Measurements from ENCODE around the gene ENDOU.

DNA sequence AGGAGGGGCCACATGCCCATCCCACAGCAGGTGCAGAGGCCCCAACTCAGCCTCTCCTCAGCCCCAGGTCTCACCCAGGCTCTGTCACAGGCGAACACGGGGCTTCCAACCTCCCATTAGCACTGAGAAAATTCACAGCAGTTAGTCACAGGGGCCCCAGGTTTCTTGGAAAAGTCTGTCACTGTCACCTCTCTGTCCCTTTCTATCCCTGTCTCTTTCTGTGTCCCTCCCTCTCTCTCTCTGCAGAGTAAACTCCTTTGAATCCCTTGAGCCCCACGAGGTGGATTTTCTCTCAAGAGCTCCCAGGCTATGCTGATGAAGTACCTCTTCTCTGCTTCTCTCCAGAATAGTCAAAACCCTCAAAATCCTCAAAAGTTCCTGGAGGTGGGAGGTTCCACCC, 14.0 kb upstream of the ENDOU start:
- TF ChIP-seq, protein P1, sequence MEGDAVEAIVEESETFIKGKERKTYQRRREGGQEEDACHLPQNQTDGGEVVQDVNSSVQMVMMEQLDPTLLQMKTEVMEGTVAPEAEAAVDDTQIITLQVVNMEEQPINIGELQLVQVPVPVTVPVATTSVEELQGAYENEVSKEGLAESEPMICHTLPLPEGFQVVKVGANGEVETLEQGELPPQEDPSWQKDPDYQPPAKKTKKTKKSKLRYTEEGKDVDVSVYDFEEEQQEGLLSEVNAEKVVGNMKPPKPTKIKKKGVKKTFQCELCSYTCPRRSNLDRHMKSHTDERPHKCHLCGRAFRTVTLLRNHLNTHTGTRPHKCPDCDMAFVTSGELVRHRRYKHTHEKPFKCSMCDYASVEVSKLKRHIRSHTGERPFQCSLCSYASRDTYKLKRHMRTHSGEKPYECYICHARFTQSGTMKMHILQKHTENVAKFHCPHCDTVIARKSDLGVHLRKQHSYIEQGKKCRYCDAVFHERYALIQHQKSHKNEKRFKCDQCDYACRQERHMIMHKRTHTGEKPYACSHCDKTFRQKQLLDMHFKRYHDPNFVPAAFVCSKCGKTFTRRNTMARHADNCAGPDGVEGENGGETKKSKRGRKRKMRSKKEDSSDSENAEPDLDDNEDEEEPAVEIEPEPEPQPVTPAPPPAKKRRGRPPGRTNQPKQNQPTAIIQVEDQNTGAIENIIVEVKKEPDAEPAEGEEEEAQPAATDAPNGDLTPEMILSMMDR (IDR thresholded peaks at IDR 0.05), result no peak
- no peak for TF ChIP-seq MAX (CRISPR knock-in tag; IDR thresholded peaks at IDR 0.05)
- no peak for TF ChIP-seq ETV6 (CRISPR knock-in tag; IDR thresholded peaks at IDR 0.05)
- no peak for TF ChIP-seq E2F5 (CRISPR knock-in tag; IDR thresholded peaks at IDR 0.05)
- TF ChIP-seq SP1 (CRISPR knock-in tag; conservative IDR thresholded peaks at IDR 0.05), result no peak
- no peak for TF ChIP-seq CREM (CRISPR knock-in tag; IDR thresholded peaks at IDR 0.05)
- no peak for TF ChIP-seq ARID4B (CRISPR knock-in tag; IDR thresholded peaks at IDR 0.05; ENCODE audit: borderline replicate concordance)
- TF ChIP-seq, protein P2, sequence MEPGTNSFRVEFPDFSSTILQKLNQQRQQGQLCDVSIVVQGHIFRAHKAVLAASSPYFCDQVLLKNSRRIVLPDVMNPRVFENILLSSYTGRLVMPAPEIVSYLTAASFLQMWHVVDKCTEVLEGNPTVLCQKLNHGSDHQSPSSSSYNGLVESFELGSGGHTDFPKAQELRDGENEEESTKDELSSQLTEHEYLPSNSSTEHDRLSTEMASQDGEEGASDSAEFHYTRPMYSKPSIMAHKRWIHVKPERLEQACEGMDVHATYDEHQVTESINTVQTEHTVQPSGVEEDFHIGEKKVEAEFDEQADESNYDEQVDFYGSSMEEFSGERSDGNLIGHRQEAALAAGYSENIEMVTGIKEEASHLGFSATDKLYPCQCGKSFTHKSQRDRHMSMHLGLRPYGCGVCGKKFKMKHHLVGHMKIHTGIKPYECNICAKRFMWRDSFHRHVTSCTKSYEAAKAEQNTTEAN (CRISPR knock-in tag; IDR thresholded peaks at IDR 0.05), result no peak
- TF ChIP-seq ZNF671 (CRISPR knock-in tag; IDR thresholded peaks at IDR 0.05), result no peak
- no peak for TF ChIP-seq FOXP1 (CRISPR knock-in tag; IDR thresholded peaks at IDR 0.05; ENCODE audit: borderline replicate concordance)
- TF ChIP-seq SMAD3 (CRISPR knock-in tag; IDR thresholded peaks at IDR 0.05; ENCODE audit: borderline replicate concordance), result no peak
- TF ChIP-seq ZNF138 (CRISPR knock-in tag; conservative IDR thresholded peaks at IDR 0.05), result no peak
